Stomach (tissue), 4 donors: Measurements from ENCODE around the gene ZNF474.

Experiments used
- EP300 ChIP-seq: sonication (generic); formaldehyde crosslinking; IDR thresholded peaks from one replicate; pipeline ENCODE4 v1.6.1; 2017; ENCODE audit warnings: antibody characterized with exemption
- POLR2A ChIP-seq, 4 donors: fragments of 450-650 bp; IDR thresholded peaks; one replicate each; pipeline ENCODE4 v1.6.1; 2016; ENCODE audit warnings: antibody characterized with exemption in 4 of 4, control low read depth in 2 of 4, mild to moderate bottlenecking in 1 of 4, moderate library complexity in 1 of 4
- TF ChIP-seq, protein P1 (sequence below), 7 experiments: fragments of 450-650 bp in 4 of 7; fragments of 200-600 bp in 3 of 7; sonication (generic) in 3 of 7; IDR thresholded peaks; one replicate each; pipeline ENCODE4 v1.5.1; 2016 to 2019; ENCODE audit warnings: antibody characterized with exemption in 7 of 7, control low read depth in 2 of 7, mild to moderate bottlenecking in 1 of 7

DNA sequence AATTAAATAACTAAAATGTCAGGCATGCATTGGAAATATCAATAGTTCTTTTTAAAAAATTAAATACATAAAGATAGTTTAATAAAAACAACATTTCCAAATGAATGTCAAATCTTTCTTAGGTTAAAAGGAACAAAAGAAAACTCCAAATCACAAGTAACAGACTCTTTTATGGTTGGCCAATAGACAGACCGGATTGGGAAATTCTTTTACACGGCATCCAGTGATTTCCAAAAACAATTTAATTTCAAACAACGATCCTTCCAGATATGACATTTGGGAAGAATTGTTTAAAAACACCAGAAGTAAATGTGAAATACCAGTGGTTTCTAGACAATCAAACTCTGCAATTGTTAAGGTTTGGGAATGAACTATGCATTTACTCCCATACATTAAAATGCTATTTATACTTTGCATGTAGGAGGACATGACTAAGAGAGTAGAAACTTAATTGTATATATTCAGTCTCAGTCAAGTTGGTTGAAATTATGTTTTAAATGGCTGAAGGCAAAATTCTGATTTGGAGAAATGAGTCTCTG lies 32.8 kb downstream of the ZNF474 start:
- TF ChIP-seq POLR2A (IDR thresholded peaks at IDR 0.05) (no peak), EP300 (no peak)
- TF ChIP-seq, protein P1, sequence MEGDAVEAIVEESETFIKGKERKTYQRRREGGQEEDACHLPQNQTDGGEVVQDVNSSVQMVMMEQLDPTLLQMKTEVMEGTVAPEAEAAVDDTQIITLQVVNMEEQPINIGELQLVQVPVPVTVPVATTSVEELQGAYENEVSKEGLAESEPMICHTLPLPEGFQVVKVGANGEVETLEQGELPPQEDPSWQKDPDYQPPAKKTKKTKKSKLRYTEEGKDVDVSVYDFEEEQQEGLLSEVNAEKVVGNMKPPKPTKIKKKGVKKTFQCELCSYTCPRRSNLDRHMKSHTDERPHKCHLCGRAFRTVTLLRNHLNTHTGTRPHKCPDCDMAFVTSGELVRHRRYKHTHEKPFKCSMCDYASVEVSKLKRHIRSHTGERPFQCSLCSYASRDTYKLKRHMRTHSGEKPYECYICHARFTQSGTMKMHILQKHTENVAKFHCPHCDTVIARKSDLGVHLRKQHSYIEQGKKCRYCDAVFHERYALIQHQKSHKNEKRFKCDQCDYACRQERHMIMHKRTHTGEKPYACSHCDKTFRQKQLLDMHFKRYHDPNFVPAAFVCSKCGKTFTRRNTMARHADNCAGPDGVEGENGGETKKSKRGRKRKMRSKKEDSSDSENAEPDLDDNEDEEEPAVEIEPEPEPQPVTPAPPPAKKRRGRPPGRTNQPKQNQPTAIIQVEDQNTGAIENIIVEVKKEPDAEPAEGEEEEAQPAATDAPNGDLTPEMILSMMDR (IDR thresholded peaks at IDR 0.05), result no peak
